AG08396 (cell line): ENCODE results near the gene THPO.

ENCODE experiments used
- DNase-seq: peaks from one replicate; pipeline ENCODE4 v3.0.0; 2012; ENCODE audit warnings: low spot score, mixed read lengths

THPO gene

DNA sequence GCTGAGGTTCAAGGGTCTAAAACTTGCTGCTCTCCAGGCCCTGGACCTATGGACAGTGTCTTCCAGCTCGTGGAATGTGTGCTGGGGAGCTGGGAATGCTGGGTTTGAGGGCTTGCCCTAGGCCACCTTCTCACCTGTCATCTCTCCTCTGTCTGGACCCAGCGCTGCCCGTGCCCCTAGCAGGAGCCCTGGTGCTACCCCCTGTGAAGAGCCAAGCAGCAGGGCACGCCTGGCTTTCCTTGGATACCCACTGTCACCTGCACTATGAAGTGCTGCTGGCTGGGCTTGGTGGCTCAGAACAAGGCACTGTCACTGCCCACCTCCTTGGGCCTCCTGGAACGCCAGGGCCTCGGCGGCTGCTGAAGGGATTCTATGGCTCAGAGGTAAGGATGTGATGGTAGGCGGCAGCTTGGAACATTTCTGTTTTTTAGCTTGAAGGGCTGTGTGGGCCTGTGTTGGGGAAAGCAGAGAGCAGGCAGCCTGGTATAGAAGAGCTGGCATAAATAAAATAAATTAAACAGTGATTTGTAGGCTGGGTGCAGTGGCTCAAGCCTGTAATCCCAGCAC, 6.9 kb upstream of the THPO start:
- no peak for DNase-seq

GRCh38 chr3:184384342-184384741, 6.3 kb upstream of the THPO start:
- no peak for DNase-seq

DNA sequence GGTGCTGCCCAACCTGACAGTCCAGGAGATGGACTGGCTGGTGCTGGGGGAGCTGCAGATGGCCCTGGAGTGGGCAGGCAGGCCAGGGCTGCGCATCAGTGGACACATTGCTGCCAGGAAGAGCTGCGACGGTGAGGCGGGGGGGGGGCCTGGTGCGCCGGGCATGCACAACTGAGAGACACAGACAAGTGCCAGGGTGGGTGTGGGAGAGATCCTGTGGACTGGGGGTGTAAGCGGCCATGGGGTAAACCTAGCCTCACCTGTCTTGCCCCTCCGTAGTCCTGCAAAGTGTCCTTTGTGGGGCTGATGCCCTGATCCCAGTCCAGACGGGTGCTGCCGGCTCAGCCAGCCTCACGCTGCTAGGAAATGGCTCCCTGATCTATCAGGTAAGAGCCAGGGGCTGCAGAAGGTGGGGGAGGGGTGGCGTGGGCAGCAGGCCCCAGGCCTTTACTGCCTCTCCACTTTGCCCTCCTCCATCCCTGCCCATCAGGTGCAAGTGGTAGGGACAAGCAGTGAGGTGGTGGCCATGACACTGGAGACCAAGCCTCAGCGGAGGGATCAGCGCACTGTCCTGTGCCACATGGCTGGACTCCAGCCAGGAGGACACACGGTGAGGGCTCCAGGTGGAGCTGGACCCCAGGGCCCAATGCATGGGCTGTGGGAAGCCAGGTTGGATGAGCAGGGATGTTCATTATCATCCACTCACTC, 5.2 kb upstream of the THPO start:
- DNase-seq: no peak

GRCh38 chr3:184382326-184383032, 4.5 kb upstream of the THPO start:
- DNase-seq: no peak

- DNase-seq: no peak
Measured at GRCh38 chr3:184381261-184382224, 3.5 kb upstream of the THPO start.

DNA sequence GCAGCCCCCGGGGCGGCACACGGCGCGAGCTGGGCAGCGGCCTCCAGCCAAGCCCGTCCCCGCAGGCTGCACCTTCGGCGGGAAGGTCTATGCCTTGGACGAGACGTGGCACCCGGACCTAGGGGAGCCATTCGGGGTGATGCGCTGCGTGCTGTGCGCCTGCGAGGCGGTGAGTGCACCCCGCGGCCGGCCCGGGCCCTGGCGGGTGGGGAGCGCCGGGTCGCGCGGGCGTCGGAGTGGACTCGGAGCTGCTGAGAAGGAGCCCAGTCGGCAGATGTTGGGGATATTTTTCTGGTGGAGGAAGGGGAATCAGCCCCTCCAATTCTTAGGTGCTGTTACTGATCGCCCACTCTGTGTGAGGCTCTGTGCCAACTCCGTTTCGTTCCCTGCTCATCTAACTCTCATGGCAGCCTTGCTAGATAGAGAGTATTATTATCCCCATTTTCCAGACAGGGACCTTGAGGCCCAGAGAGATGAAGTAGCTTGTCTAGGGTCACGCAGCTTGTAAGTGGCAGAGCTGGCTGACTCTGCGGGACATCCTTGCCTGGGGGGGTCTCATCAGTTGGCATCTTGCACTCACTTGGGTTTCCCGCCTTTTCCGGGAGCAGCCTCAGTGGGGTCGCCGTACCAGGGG, 2.7 kb upstream of the THPO start:
- no peak for DNase-seq

GRCh38 chr3:184380185-184380626, 2.2 kb upstream of the THPO start:
- peak; percentile 87 for DNase-seq

DNA sequence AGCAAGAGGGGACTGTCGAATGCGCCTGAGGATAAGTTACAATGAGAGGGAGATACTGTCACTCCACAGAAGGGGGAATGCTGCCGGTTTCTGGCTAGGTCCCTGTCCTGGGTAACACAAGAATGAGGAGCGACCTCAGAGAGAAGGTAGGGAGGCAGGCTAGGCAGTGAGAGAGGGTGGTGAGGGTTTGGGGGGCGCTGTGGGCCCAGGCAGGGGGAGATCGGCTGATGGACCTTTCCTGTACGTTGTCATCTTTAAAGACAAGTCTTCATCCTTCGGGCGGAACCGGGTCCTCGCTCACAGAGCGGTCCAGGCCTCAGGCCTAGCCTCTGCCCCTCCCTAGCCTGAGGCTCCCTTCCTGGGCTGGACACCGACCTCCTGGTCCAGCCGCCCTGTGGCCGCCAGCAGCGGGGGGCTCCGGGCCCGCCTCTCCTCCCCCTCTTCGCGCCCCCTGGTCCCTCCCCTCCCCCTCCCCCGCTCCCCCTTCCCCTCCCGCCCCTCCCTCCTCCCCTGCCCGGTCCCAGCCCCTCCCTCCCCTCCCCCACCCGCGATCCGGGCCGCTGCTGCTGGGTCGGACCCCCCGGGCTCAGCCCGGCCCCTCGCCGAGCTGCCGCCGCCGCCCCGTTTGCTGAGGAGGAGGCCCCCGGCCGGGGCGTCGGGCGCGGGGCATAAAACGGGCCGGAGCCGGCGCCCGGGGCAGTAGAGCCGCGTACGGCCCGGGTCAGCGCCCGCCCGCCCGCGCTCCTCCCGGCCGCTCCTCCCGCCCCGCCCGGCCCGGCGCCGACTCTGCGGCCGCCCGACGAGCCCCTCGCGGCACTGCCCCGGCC, 1.6 kb upstream of the THPO start, which contains the start of gene CHRD:
Gene CHRD (plus strand): TSS at position 697 of the 827 bp plus-strand sequence. CDS start 265 bp downstream, outside the sequence.
- DNase-seq: no peak

GRCh38 chr3:184378651-184379357, 797 bp upstream of the THPO start:
- DNase-seq: no peak

DNA sequence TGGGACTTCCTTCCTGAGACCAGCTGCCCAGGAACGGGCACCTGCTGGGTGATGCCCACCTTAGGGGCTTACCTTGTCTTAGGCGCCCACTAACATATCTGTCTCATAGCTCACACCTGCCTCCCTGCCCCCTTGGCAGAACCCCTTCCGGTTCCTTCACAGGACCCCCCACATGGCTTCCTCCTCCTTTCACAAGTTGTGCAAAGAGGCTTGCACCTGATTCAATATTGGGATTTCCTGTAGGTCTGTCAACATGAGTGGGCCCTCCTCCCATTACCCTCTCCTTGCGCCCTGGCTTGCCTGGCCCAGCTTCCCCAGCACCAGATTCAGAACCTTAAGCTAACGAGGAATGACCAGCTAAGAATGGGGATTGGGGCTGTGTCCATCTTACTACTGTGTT, 633 bp downstream of the THPO start:
- no peak for DNase-seq

GRCh38 chr3:184375747-184376461, 2.1 kb downstream of the THPO start:
- no peak for DNase-seq

GRCh38 chr3:184373422-184373821, 4.6 kb downstream of the THPO start:
- DNase-seq: peak; percentile 71

DNA sequence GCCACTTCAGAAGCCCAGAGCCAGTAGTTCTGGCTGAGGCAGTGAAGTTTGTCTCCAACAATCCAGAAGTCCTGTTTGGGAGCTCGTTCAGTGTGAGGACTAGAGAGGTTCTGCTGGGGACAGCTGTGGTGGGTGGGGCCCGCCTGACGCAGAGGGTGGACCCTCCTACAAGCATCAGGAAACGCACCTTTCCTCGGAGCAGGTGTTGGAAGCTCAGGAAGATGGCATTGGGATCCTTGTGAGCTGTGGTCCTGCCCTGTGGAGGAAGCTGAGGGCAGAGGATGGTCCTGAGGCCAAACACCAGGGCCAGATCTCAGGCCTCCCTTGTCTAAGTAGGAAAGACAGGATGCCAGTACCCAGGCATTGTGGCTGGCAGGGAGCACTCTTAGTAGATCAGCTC, 5.1 kb downstream of the THPO start:
- DNase-seq: no peak

DNA sequence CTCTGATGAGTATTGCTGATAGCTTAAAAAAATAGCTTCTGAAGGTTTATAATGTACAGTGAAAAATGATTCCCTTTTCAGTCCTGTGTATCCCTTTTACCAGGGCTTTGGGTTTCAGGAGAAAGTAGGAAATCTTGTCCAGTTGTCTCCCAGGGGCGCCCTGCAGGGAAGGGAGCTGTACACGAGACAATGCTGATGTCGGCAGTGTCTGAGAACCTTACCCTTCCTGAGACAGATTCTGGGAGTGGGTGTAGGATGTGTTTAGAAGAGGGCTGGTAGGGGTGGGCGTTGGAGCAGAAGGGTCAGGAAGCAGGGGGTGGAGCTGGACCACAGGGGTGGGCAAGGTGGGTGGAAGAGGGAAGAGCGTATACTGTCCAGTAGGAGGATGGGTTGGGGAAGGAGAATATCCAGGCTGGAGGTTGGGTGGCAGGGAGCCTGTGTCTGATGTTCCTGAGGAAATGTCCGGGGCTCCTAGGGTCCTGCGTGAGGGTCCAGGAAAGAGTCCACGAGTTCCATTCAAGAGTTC, 5.6 kb downstream of the THPO start:
- DNase-seq: no peak

DNA sequence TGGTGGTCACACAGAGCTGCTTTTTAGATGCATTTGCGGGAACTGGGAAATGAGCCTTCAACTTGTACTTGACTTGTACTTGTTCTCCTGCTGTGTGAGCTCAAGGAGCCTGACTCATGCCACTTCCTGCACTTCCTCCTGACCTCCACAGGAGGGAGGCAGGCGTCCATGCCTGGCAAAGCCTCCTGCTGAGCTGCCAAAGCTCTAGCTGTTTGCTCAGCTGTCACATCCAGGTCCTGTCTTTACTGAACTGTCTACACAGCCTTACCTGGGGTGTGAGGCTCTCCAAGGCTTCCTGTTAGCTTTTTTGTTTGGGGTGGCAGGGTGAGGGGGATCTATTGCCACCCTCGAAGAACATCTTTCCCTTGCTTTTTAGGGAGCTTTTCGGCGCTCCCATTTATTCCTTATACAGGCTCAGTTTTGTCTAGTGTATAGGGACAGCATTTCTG, 6.4 kb downstream of the THPO start:
- peak; percentile 89 for DNase-seq

DNA sequence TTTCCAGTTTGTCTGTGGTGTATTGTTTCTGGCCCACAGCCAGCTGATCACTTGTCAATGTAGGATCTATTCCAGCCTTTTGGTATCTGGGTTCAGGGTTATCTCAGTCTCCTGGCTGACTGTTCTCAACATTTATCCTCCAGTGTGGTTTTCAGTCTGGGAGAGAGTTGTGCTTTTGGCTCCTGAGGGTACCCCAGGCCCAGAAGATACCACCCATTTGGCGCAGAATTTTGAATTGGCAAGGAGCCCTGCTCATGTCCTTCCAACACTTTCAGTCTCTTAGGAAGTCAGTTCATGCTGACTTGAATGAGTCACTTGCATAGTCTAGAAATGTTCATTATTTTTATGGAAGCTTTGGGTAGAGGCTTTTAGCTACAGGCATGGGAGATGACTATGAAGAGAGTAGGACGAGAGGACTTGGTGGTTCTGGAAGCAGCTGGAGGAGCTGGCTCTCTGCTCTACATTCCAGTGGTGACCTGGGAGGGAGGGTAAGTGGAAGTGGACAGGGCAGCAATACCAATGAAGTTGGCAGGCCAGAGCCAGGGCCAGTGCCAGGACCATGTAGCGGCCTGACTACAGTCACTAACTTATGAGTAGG, 9.3 kb downstream of the THPO start:
- DNase-seq: peak; percentile 68

DNA sequence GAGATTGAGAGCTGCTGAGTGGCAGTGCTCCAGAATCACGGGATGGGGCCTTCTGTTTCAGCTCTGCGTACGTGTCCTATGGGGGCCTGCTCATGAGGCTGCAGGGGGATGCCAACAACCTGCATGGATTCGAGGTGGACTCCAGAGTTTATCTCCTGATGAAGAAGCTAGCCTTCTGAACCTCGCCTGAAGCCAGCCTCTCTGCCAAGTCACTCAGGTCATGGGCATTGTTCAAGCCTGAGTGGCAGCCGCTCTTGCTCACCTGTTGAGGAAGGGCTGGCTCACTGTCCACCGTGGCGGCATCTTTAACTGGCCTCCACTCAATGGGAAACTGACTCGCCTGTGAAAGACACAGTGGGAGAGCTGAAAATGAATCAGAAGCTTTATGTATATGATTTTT, 9.9 kb downstream of the THPO start:
- DNase-seq: no peak

DNA sequence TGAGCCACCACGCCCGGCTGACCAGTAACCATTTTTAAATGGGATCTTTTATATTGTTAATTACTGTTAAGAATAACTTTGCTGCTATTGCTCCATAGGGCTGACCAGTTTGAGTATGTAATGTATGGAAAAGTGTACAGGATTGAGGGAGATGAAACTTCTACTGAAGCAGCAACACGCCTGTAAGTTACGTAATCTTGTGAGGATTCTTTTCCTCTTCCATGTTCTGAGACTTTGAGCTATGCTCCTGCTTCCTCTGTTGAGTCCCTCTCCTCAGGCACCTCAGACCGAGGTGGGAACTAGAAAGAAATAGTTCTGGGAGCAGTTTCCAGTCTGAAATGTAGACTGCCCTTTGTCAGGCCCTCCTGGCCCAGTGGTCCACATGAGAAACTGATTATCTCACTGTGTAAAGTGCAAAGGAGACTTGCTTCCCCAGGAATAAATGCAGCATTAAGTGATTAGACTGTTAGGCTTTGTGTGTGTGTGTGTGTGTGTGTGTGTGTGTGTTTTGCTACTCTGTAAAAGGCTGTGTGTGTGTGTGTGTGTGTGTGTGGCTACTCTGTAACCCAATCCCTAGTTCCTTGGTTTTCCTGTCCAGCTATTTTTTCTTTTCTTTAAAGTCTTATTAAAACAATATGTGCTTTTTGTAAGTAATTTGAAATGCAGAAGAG, 11.3 kb downstream of the THPO start:
- DNase-seq: no peak
